Measurements from ENCODE around the gene RPL18.

GRCh38 chr19:48629297-48629598 lies 10.3 kb upstream of the RPL18 start:
- no peak for TF ChIP-seq POLR2AphosphoS5 (IDR thresholded peaks at IDR 0.05; ENCODE audit: low read depth, low read length)
- TF ChIP-seq POLR2A (IDR thresholded peaks at IDR 0.05; ENCODE audit: low read depth, low read length) = no peak
